ENCODE measurements around the gene RBBP7. TPM values are rescaled to one million over a fixed set of nuclear protein-coding genes. Genes with fewer than 3 reads are reported as not detected.
A peak's percentile ranks its signal among the peaks of the same experiment; 100 is the strongest.

RBBP7 gene
- polyA plus RNA-seq, 6 donors from 2014 or later: 158 to 255 (median 190) TPM

DNA sequence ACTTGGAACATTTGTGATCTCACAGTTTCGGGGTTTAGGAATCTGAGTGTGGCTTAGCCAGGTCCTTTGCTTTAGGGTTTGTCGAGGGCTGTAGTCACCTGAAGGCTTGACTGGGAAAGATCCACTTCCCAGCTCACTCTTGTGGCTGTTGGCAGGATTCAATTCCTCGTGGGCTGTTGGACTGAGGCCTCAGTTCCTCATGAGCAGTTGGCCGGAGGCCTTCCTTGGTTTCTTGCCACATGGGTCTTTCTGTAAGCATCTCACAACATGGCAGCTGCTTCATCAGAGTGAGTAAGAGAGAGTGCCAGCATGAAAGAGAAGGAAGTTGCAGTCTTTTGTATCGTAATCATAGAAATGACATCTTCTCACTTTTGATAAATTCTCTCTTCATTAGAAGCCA, 72.8 kb downstream of the RBBP7 start:
- Mint-ChIP-seq H3K4me3 (no peak overlapping the region), H3K36me3 (peaks cover 0 to 15% of the 10 kb centered on the region in 2 donors), H3K4me1 (peaks cover 0 to 7% (median 5%) of the 10 kb centered on the region in 3 donors), H3K27ac (no peak overlapping the region), H3K27me3 (no peaks in the 10 kb centered on the region), H3K9me3 (no peaks in the 10 kb centered on the region)
- DNase-seq: no peak
- ATAC-seq (ENCODE audit: low read depth in 2 of 2): no peak

DNA sequence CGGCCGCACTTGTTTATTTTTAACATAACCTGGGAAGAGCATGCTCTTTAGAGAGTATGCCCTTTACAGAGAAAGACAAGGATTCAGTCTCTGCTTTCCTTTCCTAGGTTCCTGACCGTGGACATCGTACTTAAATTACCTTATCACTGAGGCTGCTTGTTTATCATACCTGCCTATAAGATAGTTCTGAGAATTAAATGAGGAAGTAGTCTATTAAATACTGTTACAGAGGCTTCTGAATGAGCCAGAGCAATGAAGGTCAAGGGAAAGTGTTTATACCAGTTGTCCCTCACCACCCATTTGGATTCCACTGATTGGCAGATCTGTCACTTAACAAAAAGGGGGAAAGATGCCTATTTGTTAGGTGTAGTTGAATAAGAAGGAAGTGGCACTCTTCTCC, 73.9 kb downstream of the RBBP7 start:
- H3K4me3 Mint-ChIP-seq: no peak overlapping the region
- H3K9me3 Mint-ChIP-seq: no peaks in the 10 kb centered on the region
- no peaks in the 10 kb centered on the region for H3K27me3 Mint-ChIP-seq
- DNase-seq (no peak), ATAC-seq (ENCODE audit: low read depth in 2 of 2) (no peak)
- H3K4me1 Mint-ChIP-seq: peaks cover 0 to 7% (median 5%) of the 10 kb centered on the region in 3 donors
- H3K27ac Mint-ChIP-seq: peak overlapping the region in 4 of 6 donors; percentile 1 to 89 (median 78)
- H3K36me3 Mint-ChIP-seq: peaks cover 0 to 15% of the 10 kb centered on the region in 2 donors

Other genes starting within 250 kb of the RBBP7 start
- not detected for gene S100G, start 220.2 kb downstream of the RBBP7 start, polyA plus RNA-seq (ENCODE audit: low read depth in 6 of 6)
- 1 to 10 TPM; 3.2 to 6.0 (median 4.7) TPM for gene CTPS2, start 157.7 kb downstream of the RBBP7 start, polyA plus RNA-seq (ENCODE audit: low read depth in 6 of 6)
- 10 to 100 TPM; 11.8 to 21.3 (median 16.2) TPM for gene SYAP1, start 150.8 kb downstream of the RBBP7 start, polyA plus RNA-seq (ENCODE audit: low read depth in 6 of 6)
- gene TXLNG, start 83.9 kb downstream of the RBBP7 start, polyA plus RNA-seq (ENCODE audit: low read depth in 6 of 6): 10 to 100 TPM in 4 of 6 donors, 1 to 10 TPM in 2; 8.6 to 20.8 (median 15.9) TPM
- gene REPS2, start 76.3 kb upstream of the RBBP7 start, polyA plus RNA-seq (ENCODE audit: low read depth in 6 of 6): 1 to 10 TPM in 5 of 6 donors, not detected in 1; 1.2 to 3.2 (median 2.2) TPM